Neural progenitor cell (in vitro differentiated cells): ENCODE data around the gene POLN.

Experiments used
- CTCF ChIP-seq: fragments of 200-600 bp; sonication (generic); IDR thresholded peaks from 2 replicates; pipeline ENCODE4 v1.5.1; 2017; ENCODE audit warnings: antibody characterized with exemption, mild to moderate bottlenecking
- EZH2 ChIP-seq: fragments of 200-600 bp; sonication (generic); IDR thresholded peaks from 2 replicates; pipeline ENCODE4 v1.6.1; 2017; ENCODE audit warnings: antibody characterized with exemption, mild to moderate bottlenecking, moderate library complexity
- EZH2phosphoT487 ChIP-seq: fragments of 200-600 bp; sonication (generic); IDR thresholded peaks from 2 replicates; pipeline ENCODE4 v1.6.1; 2017; ENCODE audit warnings: antibody characterized with exemption

GRCh38 chr4:2280531-2281300 lies 38.8 kb upstream of the POLN start:
- TF ChIP-seq CTCF (no peak), EZH2 (no peak), EZH2phosphoT487 (no peak)
